NCI-H2196 (cell line): Measurements from ENCODE around the gene PHF12.
"Not testable (repeated sequence)": the region's sequence is repeated elsewhere in the genome, so short reads cannot be mapped to it uniquely, and the experiment has no call there.

ENCODE experiments used
- DNase-seq: peaks from one replicate; lab custom pipeline; 2025; ENCODE audit not compliant: unreplicated experiment; lab: John Stamatoyannopoulos, UW

PHF12 gene

DNA sequence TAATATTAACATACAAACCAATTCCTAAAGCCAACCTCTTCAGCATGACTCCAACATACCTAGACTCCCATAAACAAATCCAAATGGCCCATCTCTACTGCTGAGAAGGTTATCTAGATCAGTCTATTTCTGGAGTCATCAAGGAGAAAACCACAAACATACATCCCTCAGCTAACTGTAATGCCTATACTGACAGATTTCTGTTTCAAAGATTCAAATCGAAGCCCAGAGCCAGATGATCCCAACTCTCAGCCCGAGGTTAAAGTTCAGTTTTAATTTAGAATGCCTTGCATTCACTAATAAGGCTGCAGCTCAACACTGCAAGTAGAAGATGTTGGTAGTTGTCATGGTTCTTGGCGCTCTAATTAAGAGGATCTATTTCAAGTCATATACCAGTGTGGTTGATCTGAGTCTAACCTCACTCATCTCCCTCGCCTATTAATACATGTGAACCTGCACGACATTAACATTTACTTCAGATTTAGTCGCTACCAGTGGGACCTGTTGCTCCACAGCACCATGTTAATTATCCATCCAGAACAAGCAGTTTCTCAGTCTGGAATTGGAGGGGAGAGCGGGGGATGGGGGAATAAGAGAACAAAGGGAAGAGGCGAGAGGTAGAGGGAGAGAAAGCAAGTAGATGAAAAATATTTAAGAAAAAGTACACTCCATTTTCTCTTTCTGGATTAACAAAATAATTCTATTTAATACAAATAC, 15.4 kb downstream of the PHF12 start:
- no peak for DNase-seq

DNA sequence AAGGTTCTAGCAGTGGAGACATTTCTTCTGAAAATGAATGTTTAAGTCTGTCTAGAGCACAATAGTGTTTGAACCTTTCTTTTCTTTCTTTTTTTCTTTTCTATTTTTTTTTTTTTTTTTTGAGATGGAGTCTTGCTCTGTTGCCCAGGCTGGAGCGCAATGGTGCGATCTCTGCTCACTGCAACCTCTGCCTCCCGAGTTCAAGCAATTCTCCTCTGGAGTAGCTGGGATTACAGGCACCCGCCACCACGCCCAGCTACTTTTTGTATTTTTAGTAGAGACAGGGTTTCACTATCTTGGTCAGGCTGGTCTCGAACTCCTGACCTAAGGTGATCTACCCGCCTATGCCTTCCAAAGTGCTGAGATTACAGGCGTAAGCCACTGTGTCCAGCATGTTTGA, 16.8 kb downstream of the PHF12 start:
- DNase-seq = not testable (repeated sequence)

DNA sequence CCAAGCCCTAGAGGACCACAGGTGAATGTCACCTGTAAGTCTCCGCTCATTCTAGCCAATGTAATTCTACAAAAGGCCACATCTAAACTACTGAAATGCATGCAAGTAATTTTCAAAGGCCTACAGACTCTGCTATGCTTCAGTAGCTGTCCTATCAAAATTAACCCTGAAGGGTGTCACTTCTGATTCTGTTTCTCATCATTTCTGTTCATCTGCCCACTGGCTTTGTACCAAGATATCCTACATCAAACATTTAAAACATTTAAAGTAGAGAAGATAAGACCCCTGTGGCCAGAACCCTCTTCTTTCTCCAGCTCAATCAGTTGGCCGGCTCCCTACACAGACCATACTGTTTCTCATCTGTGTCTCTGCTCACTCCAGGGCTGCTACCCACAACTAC, 21.5 kb downstream of the PHF12 start:
- DNase-seq = no peak

- no peak for DNase-seq
Measured at GRCh38 chr17:28928061-28928460, 23.3 kb downstream of the PHF12 start.

GRCh38 chr17:28926786-28927185, 24.5 kb downstream of the PHF12 start:
- DNase-seq = no peak

- no peak for DNase-seq
Measured at GRCh38 chr17:28926366-28926765, 25.0 kb downstream of the PHF12 start.

- DNase-seq = peak; percentile 1
Measured at GRCh38 chr17:28925912-28926365, 25.4 kb downstream of the PHF12 start.

DNA sequence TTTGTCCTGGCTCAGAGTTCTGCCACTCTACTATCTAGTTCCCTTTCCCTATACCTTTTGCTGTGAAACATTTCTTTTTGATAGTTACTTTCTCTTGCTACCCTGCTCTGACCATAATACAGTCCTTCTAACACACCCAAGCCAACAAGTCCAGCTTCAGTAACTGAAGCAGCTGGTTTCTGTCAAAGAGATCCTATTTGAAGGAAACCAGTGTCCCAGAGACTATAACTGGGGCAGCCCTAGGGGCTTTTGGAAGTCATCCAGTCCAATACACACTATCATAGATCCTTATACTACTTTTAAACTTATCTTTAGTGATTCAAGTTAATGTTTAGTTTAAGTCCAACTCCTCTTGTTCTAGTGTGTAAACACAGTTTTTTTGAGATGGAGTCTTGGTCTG, 31.1 kb downstream of the PHF12 start:
- no peak for DNase-seq

GRCh38 chr17:28918295-28918694, 33.0 kb downstream of the PHF12 start:
- no peak for DNase-seq

- no peak for DNase-seq
Measured at GRCh38 chr17:28917465-28917864, 33.9 kb downstream of the PHF12 start.

- DNase-seq = no peak
Measured at GRCh38 chr17:28917029-28917428, 34.3 kb downstream of the PHF12 start.

DNA sequence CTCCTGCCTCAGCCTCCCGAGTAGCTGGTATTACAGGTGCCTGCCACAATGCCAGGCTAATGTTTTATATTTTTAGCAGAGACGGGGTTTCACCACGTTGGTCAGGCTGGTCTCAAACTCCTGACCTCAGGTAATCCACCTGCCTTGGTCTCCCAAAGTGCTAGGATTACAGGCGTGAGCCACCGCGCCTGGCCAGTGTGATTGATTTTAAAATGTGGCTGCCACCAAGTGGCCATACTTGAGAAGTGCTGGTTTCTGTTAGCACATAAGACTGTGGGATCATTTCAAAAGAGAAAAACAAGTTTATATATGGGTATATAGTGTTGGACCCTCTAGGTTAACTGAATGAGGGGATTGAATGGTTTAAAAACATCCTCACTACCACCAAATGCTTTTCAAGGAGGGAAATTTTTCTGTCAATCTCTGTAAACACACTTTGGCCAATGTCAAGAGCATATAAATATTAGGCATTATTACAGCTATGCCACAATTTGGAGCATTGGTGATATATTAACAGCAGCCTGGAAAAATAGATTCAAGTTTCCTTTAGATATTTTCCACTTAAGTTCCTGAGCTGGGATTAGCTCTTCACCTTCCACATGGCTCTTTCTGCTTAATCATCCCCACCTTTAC, 34.9 kb downstream of the PHF12 start:
- peak; percentile 20 for DNase-seq

DNA sequence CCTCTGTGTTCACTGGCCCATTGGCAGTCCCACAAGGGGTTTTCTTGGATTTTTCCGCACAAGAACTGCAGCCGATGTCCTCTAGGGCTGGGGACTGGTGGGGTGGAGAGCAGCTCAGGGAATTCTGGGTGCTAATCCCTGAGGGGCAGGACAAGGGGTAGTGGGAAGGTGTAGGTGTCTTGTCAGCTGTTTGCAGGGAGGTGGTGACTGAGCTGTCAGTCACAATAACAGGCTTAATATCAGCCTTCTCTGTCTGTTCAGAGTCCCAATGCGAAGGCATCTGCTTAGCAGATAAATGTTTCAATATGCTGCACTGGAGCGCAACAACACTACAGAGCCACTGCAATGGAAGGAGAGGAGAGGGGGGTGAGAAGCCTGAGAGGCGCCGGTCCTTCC, 38.4 kb downstream of the PHF12 start:
- no peak for DNase-seq

DNA sequence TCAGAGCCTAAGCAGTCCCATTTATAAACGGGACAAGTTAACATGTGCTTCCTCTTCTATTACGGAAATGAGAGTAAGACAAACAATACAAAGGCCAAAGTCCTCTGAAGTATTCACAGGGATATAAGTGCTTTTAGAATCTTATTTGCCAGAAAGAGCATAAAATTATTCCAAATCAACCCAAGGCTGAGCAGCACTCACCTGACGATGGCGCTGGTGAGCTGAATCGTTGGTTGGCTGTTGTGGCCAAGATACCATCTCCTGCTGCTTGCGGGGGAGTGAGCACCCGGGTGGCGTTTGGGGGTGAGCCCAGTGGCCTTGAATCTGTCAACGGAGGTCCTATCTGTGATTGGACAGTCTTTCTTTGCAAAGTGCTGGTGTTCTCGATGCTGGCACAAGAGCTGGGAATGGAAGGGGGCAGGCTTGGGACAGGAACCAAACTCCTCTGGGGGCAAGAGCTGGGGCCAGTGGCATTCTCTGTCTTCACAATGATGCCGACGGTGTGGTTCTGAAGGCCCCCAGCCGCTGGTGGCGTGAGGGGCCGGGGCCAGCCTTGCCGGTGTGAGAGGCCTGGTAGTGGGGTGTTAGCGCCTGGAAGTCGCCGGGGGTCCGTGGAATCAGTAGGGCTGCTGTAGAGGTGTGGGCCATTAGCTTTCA, 38.9 kb downstream of the PHF12 start:
- no peak for DNase-seq

DNA sequence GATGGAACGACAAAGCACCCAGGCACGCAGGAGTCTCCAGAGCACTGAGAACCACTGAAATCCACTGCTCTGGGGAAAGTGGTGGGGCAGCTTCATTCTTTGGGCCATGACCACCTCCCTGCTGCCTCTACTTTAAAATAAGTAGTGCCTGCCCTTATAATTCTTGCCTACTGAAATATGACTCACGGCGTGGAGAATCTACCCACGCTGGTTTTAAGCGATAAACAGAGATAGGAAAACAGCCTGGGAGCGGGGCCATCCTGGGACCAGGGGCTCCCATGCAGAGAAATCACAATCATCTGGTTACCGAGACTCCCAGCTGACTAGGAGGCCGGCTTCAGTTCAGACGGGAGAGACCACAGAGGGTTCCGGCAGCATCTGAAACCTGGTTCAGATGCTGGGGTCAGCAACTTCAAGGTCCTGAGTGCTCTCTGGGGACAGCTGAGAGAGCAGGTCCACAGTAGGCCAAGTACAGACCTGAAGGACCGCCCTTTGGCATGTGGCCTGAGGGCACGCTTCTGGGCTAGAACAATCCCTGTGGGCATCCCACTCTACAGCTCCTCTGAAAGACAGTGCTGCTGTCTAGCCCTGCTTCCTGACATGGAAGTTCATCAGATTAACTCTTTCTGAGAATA, 39.8 kb downstream of the PHF12 start:
- no peak for DNase-seq

GRCh38 chr17:28910534-28910933, 40.8 kb downstream of the PHF12 start:
- DNase-seq = no peak

DNA sequence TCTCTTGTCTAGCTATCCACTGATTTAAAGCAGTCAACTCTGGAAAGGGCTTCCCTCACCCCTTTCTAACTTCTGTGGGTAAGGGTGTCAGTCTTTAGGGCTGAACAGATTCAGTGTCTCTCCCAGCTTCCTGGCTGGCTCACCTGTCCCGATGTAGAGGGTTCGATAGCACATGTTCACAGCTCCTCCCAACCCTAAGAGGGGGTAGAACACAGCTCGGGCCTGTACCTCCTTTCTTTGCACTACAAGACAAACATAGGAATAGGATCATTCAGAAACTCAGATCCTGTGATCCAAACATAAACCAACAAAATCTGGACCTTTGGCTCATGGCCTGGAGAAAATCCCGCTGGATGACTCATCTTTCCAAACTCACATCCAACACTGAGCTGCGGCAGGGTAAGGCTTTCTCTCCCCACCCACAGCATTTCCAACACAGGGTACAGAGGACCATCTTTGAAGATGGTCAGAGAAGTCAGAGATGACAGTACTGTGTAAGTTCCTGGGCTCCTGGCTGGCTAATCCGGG, 42.6 kb downstream of the PHF12 start:
- no peak for DNase-seq

- DNase-seq = no peak
Measured at GRCh38 chr17:28907709-28908475, 43.4 kb downstream of the PHF12 start.

GRCh38 chr17:28906706-28907438, 44.4 kb downstream of the PHF12 start:
- no peak for DNase-seq

DNA sequence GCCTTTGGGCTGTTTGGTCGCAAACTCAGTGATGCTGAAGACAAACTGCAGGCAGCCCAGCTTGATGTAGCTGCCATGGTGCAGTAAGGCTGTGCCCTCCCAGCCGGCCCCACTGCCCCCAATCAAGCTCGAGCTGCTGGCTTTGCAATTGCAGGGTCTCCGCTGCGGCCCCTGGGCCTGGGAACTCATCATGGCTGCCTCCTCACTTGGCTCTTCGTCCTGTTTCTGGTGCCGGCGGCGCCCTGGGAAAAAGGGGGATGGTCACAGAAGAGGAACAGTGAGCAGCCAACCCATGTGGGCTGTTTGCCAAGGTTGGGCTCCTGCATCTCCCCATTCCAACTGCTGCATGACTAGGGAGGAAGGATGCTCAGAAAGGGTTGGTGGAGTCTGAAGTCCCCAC, 45.0 kb downstream of the PHF12 start:
- DNase-seq = no peak
